Right atrium auricular region (tissue), 2 donors: ENCODE results near the gene CHN2. TPM values are rescaled to one million over a fixed set of nuclear protein-coding genes. Genes with fewer than 3 reads are reported as not detected.

ENCODE experiments used
- DNase-seq: peaks from one replicate; pipeline ENCODE4 v3.0.0-alpha.2; 2019; ENCODE audit warnings: low spot score
- H3K27ac ChIP-seq, 2 donors: fragments of 200-600 bp; sonication (generic); 1 replicate in 1 of 2; 2 replicates in 1 of 2; pipeline ENCODE4 v1.5.1; 2016 to 2019
- H3K27me3 ChIP-seq, 2 donors: fragments of 200-600 bp; sonication (generic); one replicate each; pipeline versions ENCODE4 v1.5.1 to v1.6.0; 2017 to 2019
- H3K36me3 ChIP-seq: fragments of 200-600 bp; sonication (generic); one replicate; pipeline ENCODE4 v1.5.1; 2016
- H3K4me1 ChIP-seq, 2 donors: fragments of 200-600 bp; sonication (generic); one replicate each; pipeline versions ENCODE4 v1.5.1 to v1.6.0; 2017 to 2019
- H3K4me3 ChIP-seq, 2 donors: fragments of 200-600 bp; sonication (generic); 1 replicate in 1 of 2; 2 replicates in 1 of 2; pipeline ENCODE4 v1.5.1; 2017 to 2019; ENCODE audit warnings: mild to moderate bottlenecking in 1 of 2, moderate library complexity in 1 of 2
- H3K9me3 ChIP-seq, 2 donors: fragments of 200-600 bp; sonication (generic); one replicate each; pipeline ENCODE4 v1.5.1; 2019
- total RNA-seq, 2 donors: library from RNA; depleted of rRNA; stranded (reverse); fragments of >200 nt; gene quantifications; one replicate each; pipeline ENCODE4 v1.1.0, GENCODE V29; 2016
- TF ChIP-seq, protein P1 (sequence below), 2 donors: fragments of 200-600 bp; sonication (generic); IDR thresholded peaks; one replicate each; pipeline ENCODE4 v1.5.1; 2019; ENCODE audit warnings: antibody characterized with exemption in 2 of 2

The CHN2 gene
- total RNA-seq, 2 donors from 2014 or later = 2.7 to 6.6 TPM

DNA sequence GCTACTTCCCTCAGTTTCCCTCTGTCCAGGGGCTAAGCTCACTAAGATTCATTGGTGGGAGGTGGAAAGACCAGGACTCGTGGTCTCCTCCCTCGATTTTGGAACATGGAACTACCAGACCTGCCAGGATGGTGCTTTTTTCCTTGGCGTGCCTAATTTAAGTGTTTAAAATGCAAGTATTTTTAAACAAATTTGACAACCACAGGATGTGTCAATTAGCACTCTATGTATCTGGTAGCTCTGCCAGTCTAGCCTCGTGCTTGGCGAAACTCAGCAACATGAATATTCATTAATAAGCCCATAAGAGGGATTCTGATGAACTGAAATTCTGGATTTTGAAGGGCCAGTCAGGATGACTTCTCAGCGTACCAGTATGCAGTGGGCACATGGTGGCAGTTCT lies 224.1 kb downstream of the CHN2 start:
- Histone ChIP-seq H3K27me3 (no peaks in the 10 kb centered on the region), H3K4me3 (no peak overlapping the region), H3K4me1 (no peaks in the 10 kb centered on the region), H3K27ac (no peak overlapping the region), H3K9me3 (no peaks in the 10 kb centered on the region), H3K36me3 (no peaks in the 10 kb centered on the region)
- no peak for DNase-seq
- TF ChIP-seq, protein P1, sequence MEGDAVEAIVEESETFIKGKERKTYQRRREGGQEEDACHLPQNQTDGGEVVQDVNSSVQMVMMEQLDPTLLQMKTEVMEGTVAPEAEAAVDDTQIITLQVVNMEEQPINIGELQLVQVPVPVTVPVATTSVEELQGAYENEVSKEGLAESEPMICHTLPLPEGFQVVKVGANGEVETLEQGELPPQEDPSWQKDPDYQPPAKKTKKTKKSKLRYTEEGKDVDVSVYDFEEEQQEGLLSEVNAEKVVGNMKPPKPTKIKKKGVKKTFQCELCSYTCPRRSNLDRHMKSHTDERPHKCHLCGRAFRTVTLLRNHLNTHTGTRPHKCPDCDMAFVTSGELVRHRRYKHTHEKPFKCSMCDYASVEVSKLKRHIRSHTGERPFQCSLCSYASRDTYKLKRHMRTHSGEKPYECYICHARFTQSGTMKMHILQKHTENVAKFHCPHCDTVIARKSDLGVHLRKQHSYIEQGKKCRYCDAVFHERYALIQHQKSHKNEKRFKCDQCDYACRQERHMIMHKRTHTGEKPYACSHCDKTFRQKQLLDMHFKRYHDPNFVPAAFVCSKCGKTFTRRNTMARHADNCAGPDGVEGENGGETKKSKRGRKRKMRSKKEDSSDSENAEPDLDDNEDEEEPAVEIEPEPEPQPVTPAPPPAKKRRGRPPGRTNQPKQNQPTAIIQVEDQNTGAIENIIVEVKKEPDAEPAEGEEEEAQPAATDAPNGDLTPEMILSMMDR (IDR thresholded peaks at IDR 0.05) = no peak

DNA sequence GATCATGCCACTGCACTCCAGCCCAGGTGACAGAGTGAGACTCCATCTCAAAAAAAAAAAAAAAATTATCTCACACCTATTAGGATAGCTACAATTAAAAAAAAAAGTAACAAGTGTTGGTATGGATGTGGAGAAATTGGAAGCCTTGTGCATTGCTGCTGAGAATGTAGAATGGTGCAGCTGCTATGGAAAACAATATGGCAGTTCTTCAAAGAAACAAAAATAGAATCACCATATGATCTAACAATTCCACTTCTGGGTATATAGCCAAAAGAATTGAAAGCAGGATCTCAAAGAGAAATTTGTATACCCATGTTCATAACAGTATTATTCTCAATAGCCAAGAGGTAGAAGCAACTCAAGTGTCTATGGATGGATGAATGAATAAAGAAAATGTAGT lies 225.4 kb downstream of the CHN2 start:
- Histone ChIP-seq H3K4me3 (no peak overlapping the region), H3K27ac (no peak overlapping the region), H3K36me3 (no peaks in the 10 kb centered on the region), H3K27me3 (no peaks in the 10 kb centered on the region), H3K9me3 (no peaks in the 10 kb centered on the region), H3K4me1 (no peaks in the 10 kb centered on the region)
- TF ChIP-seq, protein P1 (IDR thresholded peaks at IDR 0.05) = no peak
- no peak for DNase-seq

DNA sequence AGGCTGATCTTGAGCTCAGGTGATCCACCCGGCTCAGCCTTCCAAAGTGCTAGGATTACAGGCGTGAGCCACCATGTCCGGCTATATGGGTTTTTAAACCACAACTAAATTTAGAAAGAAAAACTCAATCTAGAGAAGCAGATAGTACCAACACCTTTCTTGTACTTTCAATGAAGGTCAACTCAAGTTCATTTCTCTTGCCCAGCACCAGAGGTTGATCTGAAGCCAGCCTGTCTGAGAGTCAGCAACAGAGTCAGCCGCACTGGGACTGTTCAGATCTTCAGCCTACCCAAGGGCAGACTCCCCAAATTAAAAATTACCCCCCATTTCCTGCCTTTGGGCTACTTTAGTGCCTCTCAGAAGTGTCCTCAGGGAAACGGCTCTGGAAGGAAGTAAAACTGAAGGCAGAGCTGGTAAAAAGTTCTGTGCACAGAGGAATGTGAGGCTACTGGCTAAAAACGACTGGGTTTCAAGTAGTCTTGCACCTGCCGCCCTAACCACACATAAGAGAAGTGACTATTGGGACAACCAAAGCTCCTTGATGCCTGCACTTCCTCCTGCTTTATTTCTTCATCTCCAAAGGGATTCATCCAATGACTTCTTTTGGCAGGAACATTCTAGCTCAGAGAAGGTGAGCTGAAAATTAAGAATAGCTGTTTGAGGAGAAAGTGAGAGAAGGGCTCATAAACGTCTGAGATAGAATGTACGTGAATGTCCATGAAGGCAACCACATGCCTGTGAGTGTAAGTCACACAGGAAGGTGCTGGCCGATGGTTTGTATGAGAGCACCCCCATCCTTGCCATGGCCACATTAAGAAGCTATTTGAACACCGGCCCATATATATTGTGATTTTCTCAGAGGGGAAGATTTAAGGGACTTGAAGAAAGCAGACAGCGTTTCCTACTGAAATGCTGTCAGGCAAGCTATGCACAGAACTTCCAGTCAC lies 226.7 kb downstream of the CHN2 start:
- H3K36me3 ChIP-seq = no peaks in the 10 kb centered on the region
- TF ChIP-seq, protein P1 (IDR thresholded peaks at IDR 0.05) = no peak
- H3K9me3 ChIP-seq = no peaks in the 10 kb centered on the region
- no peak for DNase-seq
- H3K4me1 ChIP-seq = no peaks in the 10 kb centered on the region
- H3K27me3 ChIP-seq = no peaks in the 10 kb centered on the region
- H3K27ac ChIP-seq = no peak overlapping the region
- H3K4me3 ChIP-seq = no peak overlapping the region

DNA sequence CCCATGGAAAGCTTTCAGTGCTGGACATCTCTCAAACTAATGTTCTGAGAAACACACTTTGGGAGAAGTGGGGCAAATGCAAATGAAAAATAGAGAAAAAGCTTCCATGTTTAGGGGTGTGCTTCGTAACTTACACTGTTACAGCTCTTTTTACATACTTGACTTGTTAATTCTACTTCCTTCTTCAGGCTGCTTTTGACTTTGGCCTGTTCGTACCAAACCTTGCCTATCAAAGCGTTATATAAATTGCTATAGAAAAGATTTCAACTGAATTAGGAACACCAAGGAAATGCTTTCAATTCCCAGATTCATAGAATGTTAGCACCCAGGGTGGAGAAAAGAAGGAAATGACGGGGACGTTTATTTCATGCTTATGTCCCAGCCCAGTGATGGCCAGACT lies 228.3 kb downstream of the CHN2 start:
- no peak for DNase-seq
- TF ChIP-seq, protein P1 (IDR thresholded peaks at IDR 0.05) = no peak

DNA sequence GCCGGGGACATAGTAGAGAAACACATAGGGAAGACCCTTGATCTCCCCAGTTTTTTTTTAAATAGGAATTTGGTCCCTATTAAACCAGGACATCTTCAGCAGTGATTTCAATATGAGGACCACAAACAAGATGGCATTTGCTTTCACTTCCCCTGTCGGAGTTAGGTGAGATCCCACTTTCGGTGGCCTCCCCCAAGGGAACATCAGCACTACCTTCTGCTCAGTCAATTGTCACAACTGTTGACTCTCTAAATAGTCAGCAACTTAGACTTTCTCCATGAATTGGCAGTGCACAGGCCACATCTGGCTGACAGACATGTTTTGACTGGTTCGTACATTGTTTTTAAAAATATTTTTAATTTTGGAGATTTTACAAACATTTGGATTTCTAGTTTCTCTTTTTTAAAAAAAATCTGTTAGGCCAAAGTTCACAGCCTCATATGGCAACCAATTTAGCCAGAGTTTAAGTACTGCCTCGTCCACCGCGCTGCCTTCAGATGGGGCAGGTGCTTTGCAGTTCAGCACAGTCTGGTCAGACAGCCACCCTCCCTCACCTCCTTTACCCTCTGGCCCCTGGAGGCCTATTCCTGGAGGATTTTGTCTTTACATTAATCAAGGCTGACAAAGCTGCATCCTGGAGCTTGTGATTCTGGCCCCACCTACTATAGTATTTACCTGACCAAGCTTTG lies 229.9 kb downstream of the CHN2 start:
- Histone ChIP-seq H3K36me3 (no peaks in the 10 kb centered on the region), H3K27me3 (no peaks in the 10 kb centered on the region), H3K4me3 (no peak overlapping the region), H3K4me1 (no peaks in the 10 kb centered on the region), H3K9me3 (no peaks in the 10 kb centered on the region), H3K27ac (no peak overlapping the region)
- no peak for DNase-seq
- TF ChIP-seq, protein P1 (IDR thresholded peaks at IDR 0.05) = no peak

More for the DNA sequence above, 228.3 kb downstream of the CHN2 start:
- Histone ChIP-seq H3K27me3 (no peaks in the 10 kb centered on the region), H3K4me3 (no peak overlapping the region), H3K27ac (no peak overlapping the region), H3K36me3 (no peaks in the 10 kb centered on the region), H3K9me3 (no peaks in the 10 kb centered on the region), H3K4me1 (no peaks in the 10 kb centered on the region)
